Dedifferentiated amniotic fluid mesenchymal stem cell (primary cell): Measurements from ENCODE around the gene TRAK2.
"Not testable (repeated sequence)": the region's sequence is repeated elsewhere in the genome, so short reads cannot be mapped to it uniquely, and the experiment has no call there.

ENCODE experiments used
- DNase-seq: peaks from one replicate; pipeline ENCODE4 v3.0.0-alpha.2; 2016; ENCODE audit errors: extremely low spot score

TRAK2 gene

GRCh38 chr2:201452058-201452921 lies 1.0 kb upstream of the TRAK2 start:
- DNase-seq = no peak

DNA sequence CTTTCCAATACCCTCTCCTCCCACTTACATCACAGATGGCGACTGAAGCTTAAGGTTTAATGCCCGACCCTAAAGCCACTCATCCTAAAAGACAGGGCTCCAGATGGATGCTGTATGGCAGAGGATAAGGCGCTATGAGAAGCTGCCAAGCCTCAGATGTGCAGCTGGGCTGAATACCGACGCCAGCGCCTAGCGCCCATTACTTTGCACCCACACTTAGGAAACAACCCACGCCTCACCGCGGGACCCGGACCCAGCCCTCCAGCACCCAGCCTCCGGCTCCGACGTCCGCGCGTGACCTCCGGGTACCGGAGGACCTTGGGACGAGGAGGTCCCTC lies 335 bp downstream of the TRAK2 start:
- no peak for DNase-seq

DNA sequence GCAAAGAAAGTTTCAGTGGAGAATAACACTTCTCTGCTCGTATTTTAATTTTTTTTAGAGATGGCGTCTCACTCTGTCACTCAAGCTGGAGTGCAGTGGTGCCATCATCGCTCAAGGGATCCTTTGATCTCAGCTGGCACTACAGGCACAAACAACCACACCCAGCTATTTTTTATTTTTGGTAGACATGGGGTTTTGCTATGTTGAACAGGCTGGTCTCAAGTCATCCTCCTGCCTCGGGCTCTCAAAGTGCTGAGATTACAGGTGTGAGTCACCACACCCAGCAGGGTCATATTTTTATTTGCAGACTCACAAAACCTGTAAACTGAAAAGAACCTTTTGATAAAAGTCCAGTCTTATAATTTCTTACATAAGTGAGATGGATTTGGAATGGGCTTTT lies 2.6 kb downstream of the TRAK2 start:
- no peak for DNase-seq

GRCh38 chr2:201448061-201448460 lies 3.2 kb downstream of the TRAK2 start:
- no peak for DNase-seq

DNA sequence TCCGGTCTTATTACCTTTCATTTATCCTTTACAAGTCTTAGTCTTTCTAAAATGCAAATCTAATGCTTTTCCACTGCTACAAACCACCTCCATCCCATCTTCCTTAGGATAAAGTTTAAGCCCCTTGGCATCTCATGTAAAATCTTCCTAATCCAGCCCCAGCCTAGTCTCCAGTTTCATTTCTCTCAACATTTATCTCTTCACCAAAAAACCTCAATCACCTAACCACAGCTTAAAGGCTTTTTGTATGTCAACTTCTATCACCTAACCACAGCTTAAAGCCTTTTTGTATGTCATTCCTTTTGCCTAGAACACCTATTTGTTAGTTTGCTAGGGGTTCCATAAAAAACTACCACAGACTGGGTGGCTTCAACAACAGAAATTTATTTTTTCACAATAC lies 4.2 kb downstream of the TRAK2 start:
- no peak for DNase-seq

- no peak for DNase-seq
Observed at GRCh38 chr2:201444746-201445465, 6.4 kb downstream of the TRAK2 start.

DNA sequence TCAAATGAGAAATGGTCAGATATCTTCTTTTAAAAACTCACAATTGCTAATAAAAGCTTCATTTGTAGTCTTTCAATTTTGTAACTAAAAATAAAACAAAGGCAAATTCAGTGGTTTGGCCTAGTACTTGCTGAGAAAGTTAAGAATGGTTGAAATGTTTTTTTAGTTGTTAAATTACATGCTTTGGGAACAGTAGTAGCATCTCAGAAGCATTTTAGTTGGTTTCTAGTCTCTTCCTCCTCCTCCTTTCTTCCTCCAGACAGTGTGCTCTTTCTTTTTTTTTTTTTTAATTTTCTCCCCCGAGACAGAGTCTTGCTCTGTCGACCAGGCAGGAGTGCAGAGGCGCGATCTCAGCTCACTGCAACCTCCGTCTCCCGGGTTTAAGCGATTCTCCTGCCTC lies 9.8 kb downstream of the TRAK2 start:
- DNase-seq = no peak

DNA sequence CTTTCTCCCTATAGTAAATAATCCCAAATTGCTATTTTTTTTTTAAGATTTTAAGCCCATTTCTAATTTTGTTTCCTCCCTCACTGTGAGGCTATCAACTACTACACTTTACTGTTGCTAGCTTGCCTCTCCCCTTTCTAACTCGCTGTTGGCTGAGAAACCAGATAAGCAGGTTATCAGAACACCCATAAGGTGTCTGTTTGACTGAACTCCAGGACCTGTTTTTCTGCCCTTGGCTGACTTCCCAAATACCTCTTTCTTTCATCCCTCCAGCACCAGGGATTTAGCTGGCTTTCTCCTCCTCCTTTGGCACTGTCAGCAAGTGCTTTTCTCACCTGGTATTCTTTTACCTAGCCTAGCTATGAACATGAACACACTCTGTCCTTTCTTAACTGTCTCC lies 11.1 kb downstream of the TRAK2 start:
- DNase-seq = no peak

DNA sequence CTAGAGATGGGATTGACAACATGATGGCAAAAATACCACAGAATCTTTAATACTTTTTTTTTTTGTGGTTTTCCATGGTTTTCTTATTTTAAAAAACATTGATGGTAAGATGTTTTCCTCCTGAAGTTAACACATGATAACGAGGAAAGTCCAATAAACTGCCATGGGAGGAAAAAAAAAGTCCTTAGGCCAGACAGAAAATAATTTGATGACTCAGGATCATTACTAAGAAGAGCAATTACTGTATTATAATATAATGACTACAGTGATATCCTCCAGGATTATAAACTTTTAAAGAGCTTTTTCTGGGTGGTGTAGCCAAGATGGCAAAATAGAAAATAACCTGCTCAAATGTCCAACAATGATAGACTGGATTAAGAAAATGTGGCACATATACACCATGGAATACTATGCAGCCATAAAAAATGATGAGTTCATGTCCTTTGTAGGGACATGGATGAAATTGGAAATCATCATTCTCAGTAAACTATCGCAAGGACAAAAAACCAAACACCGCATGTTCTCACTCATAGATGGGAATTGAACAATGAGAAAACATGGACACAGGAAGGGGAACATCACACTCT lies 11.8 kb downstream of the TRAK2 start:
- not testable (repeated sequence) for DNase-seq

- peak; percentile 33 for DNase-seq
Observed at GRCh38 chr2:201436141-201436540, 15.1 kb downstream of the TRAK2 start.

DNA sequence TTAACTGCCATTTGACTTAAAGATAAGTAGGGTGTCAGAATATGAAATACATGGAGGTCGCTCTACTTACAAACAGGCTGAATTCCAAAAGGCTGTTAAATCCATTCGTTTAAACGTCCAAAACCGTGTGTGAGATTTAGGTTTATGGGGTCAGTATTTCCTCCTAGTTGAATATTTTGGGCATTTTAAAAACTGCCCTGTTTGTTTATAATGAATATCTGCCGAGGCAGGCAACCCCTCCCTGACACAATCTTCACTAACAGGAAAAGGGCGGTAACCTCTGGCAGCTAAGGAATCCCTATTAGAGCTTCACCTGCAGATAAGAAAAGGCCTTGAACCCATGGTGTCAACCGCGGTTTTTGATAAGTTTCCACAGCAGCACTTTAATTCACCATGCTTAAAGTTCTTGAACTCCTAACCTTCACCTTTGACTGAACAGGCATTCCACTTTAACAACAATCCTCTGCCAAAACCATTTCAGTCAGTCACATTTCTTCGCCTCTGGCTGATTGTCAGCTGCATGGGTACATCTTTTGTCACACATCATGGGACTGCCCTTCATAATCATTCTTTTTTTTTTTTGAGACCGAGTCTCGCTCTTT lies 17.8 kb downstream of the TRAK2 start:
- DNase-seq = no peak

- peak; percentile 44 for DNase-seq
Observed at GRCh38 chr2:201432621-201433393, 18.5 kb downstream of the TRAK2 start.

GRCh38 chr2:201432038-201432620 lies 19.1 kb downstream of the TRAK2 start:
- peak; percentile 55 for DNase-seq

GRCh38 chr2:201430839-201431238 lies 20.4 kb downstream of the TRAK2 start:
- no peak for DNase-seq

GRCh38 chr2:201430322-201430721 lies 20.9 kb downstream of the TRAK2 start:
- not testable (repeated sequence) for DNase-seq

- not testable (repeated sequence) for DNase-seq
Observed at GRCh38 chr2:201429835-201430234, 21.4 kb downstream of the TRAK2 start.

DNA sequence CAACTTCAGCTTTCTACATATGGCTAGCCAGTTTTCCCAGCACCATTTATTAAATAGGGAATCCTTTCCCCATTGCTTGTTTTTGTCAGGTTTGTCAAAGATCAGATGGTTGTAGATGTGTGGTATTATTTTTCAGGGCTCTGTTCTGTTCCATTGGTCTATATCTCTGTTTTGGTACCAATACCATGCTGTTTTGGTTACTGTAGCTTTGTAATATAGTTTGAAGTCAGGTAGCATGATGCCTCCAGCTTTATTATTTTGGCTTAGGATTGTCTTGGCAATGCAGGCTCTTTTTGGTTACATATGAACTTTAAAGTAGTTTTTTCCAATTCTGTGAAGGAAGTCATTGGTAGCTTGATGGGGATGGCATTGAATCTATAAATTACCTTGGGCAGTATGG lies 22.9 kb downstream of the TRAK2 start:
- not testable (repeated sequence) for DNase-seq

DNA sequence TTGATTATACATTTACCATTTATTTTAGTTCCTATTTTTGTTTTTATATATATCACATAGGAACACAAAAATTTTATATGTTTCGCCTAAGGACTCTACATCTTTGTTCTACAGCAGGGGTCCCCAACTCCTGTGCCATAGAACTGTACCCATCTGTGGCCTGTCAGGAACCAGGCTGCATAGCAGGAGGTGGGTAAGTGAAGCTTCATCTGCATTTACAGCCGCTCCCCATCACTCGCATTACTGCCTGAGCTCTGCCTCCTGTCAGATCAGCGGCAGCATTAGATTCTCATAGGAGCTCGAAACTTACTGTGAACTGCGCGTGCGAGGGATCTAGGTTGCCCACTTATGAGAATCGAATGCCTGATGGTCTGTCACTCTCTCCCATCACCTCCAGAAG lies 25.3 kb downstream of the TRAK2 start:
- no peak for DNase-seq

GRCh38 chr2:201420442-201421113 lies 30.7 kb downstream of the TRAK2 start:
- DNase-seq = peak; percentile 38

GRCh38 chr2:201419986-201420385 lies 31.3 kb downstream of the TRAK2 start:
- DNase-seq = no peak
